Fibroblast of lung (primary cell): ENCODE results near the gene PRICKLE4. TPM values are rescaled to one million over a fixed set of nuclear protein-coding genes. Genes with fewer than 3 reads are reported as not detected.

Source experiments
- DNase-seq, 2 donors: peaks; one replicate each; pipeline versions ENCODE4 v3.0.0 to v3.0.0-alpha.2; 2010; ENCODE audit warnings: low read depth in 2 of 2
- H2AFZ ChIP-seq: 2 replicates; pipeline ENCODE4 v1.5.1; 2012; ENCODE audit warnings: low read length, control low read depth, inconsistent platforms
- H3K27ac ChIP-seq: 2 replicates; pipeline ENCODE4 v1.5.1; 2011; ENCODE audit warnings: low read length, control low read depth; ENCODE audit not compliant: insufficient read depth
- H3K27me3 ChIP-seq: 2 replicates; pipeline ENCODE4 v1.5.1; 2011; ENCODE audit warnings: mild to moderate bottlenecking, low read length; ENCODE audit not compliant: control insufficient read depth, insufficient read depth
- H3K36me3 ChIP-seq: 2 replicates; pipeline ENCODE4 v1.5.1; 2011; ENCODE audit warnings: low read length; ENCODE audit not compliant: control insufficient read depth, insufficient read depth
- H3K4me1 ChIP-seq: 2 replicates; pipeline ENCODE4 v1.5.1; 2011; ENCODE audit warnings: low read length; ENCODE audit not compliant: control insufficient read depth, insufficient read depth; ENCODE audit errors: extremely low read depth
- H3K4me2 ChIP-seq: 2 replicates; pipeline ENCODE4 v1.5.1; 2011; ENCODE audit warnings: low read length, control low read depth; ENCODE audit not compliant: insufficient read depth; ENCODE audit errors: extremely low read depth
- H3K4me3 ChIP-seq, 4 experiments: fragments of 200-600 bp in 1 of 4; sonication (generic) in 1 of 4; replicated peaks in 1 of 4; 2 replicates each; pipeline ENCODE4 v1.5.1; 2011 to 2016; ENCODE audit warnings: low read length in 4 of 4, low read depth in 3 of 4, mild to moderate bottlenecking in 3 of 4, control low read depth in 2 of 4, inconsistent platforms in 1 of 4, mixed read lengths in 1 of 4; ENCODE audit not compliant: insufficient read depth in 1 of 4; ENCODE audit errors: control extremely low read depth in 1 of 4
- H3K79me2 ChIP-seq: 2 replicates; pipeline ENCODE4 v1.5.1; 2012; ENCODE audit warnings: mild to moderate bottlenecking, low read length, inconsistent platforms; ENCODE audit not compliant: control insufficient read depth, insufficient read depth
- H3K9ac ChIP-seq: 2 replicates; pipeline ENCODE4 v1.5.1; 2011; ENCODE audit warnings: mild to moderate bottlenecking, low read length, control low read depth; ENCODE audit not compliant: insufficient read depth
- H3K9me3 ChIP-seq: 2 replicates; pipeline ENCODE4 v1.5.1; 2012; ENCODE audit warnings: low read depth, low read length; ENCODE audit not compliant: control insufficient read depth, insufficient read depth
- H4K20me1 ChIP-seq: 2 replicates; pipeline ENCODE4 v1.5.1; 2011; ENCODE audit warnings: low read length; ENCODE audit not compliant: control insufficient read depth, insufficient read depth; ENCODE audit errors: extremely low read depth
- EZH2 ChIP-seq: IDR thresholded peaks from 2 replicates; pipeline ENCODE4 v1.5.1; 2012; ENCODE audit warnings: low read length, control low read depth, mild to moderate bottlenecking; ENCODE audit errors: missing control alignments
- polyA plus RNA-seq, 2 donors: library from polyadenylated mRNA; depleted of rRNA in 1 of 2; stranded (reverse) in 1 of 2; unstranded in 1 of 2; fragments of >200 nt; gene quantifications; 2 replicates each; pipeline ENCODE4 v1.2.1, GENCODE V29; 2011 to 2012; ENCODE audit warnings: missing spikeins in 1 of 2
- total RNA-seq: library from RNA; depleted of rRNA; stranded (reverse); fragments of >200 nt; gene quantifications from 2 replicates; pipeline ENCODE4 v1.2.1, GENCODE V29; 2014
- TF ChIP-seq, protein P1 (sequence below), 2 donors: IDR thresholded peaks in 1 of 2; conservative IDR thresholded peaks in 1 of 2; 1 replicate in 1 of 2; 2 replicates in 1 of 2; pipeline ENCODE4 v1.5.1; 2011 to 2012; ENCODE audit warnings: low read length in 2 of 2, control low read depth in 1 of 2, inconsistent platforms in 1 of 2, low read depth in 1 of 2, mild to moderate bottlenecking in 1 of 2

The PRICKLE4 gene
- total and polyA plus RNA-seq, 2 donors (not counting 1 experiment from before 2014, with no cell fraction given): 0.08 TPM; not detected in 1

DNA sequence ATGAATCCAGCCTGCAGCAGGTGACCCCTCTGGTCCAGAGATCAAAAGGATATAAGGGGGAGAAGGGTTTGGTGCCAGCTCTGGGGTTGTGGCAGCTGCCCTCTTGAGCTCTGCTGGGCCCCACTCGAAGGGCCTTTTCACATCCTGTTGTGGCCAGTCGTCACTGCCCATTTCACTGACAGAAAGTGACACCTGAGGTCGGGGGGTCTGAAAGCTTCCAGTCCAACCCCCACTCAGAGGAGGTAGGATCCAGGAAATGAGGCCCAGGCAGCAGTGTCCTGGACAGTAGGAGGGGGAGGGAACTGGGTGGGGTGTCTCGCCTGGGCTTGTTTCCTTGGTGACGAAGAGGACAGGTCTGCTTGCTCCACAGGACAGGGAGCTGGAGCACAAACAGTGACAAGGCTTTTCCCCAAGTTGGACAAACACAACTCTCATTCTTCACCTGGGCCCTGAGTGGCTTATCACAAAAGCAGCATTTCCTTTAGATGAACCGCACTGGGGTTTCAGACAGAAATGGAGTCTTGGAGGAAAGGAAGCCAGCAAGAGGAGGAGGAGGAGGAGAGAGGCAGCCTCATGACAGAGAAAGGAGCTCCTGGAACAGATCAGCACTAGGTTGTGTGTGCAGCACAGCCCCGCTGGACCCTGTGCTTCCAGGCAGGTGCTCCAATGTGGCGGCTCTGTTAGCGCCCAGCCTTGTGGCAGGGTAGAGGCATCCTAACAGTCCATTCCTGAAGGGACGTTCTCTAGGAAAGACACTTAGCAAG is 11.9 kb upstream of the PRICKLE4 start:
- TF ChIP-seq EZH2: no peak
- TF ChIP-seq, protein P1, sequence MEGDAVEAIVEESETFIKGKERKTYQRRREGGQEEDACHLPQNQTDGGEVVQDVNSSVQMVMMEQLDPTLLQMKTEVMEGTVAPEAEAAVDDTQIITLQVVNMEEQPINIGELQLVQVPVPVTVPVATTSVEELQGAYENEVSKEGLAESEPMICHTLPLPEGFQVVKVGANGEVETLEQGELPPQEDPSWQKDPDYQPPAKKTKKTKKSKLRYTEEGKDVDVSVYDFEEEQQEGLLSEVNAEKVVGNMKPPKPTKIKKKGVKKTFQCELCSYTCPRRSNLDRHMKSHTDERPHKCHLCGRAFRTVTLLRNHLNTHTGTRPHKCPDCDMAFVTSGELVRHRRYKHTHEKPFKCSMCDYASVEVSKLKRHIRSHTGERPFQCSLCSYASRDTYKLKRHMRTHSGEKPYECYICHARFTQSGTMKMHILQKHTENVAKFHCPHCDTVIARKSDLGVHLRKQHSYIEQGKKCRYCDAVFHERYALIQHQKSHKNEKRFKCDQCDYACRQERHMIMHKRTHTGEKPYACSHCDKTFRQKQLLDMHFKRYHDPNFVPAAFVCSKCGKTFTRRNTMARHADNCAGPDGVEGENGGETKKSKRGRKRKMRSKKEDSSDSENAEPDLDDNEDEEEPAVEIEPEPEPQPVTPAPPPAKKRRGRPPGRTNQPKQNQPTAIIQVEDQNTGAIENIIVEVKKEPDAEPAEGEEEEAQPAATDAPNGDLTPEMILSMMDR (conservative IDR thresholded peaks at IDR 0.05 in 1 of 2, IDR thresholded peaks at IDR 0.05 in 1 of 2; ENCODE audit: low read depth in 1 of 2, low read length in 2 of 2): no peak
- no peak overlapping the region for H2AFZ ChIP-seq
- H3K4me2 ChIP-seq: no peak overlapping the region
- peaks cover 6% of the 10 kb centered on the region for H3K36me3 ChIP-seq
- H3K4me3 ChIP-seq: no peak overlapping the region
- no peaks in the 10 kb centered on the region for H3K27me3 ChIP-seq
- no peaks in the 10 kb centered on the region for H3K9me3 ChIP-seq
- no peaks in the 10 kb centered on the region for H3K79me2 ChIP-seq
- H3K9ac ChIP-seq: peak overlapping the region; percentile 2
- no peaks in the 10 kb centered on the region for H4K20me1 ChIP-seq
- peaks cover 5% of the 10 kb centered on the region for H3K4me1 ChIP-seq
- H3K27ac ChIP-seq: no peak overlapping the region
- DNase-seq: no peak

DNA sequence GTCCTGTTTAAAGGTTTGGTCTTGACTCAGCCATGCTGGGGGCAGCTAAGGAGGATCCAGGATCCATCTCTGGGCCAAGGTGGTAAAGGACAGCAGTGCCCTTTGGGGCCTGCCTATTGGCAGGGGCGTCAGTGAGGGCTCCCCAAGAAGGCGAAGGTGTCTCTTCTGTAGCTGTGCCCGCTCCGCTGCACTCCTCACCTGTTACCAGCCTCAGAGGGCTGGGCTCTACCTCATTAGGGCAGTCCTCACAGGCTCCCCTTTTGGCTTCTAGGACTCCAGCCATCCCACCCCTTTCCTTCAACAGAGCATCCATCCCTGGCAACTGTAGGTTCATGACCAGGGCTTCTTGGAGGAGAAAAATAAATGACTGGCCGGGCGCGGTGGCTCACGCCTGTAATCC is 11.2 kb upstream of the PRICKLE4 start:
- Histone ChIP-seq H3K79me2 (no peaks in the 10 kb centered on the region), H3K4me3 (no peak overlapping the region), H3K4me1 (peaks cover 5% of the 10 kb centered on the region), H2AFZ (no peak overlapping the region), H3K27me3 (no peaks in the 10 kb centered on the region), H3K9me3 (no peaks in the 10 kb centered on the region), H3K9ac (no peak overlapping the region), H3K36me3 (peaks cover 9% of the 10 kb centered on the region), H3K27ac (no peak overlapping the region), H3K4me2 (no peak overlapping the region), H4K20me1 (no peaks in the 10 kb centered on the region)
- DNase-seq: no peak
- TF ChIP-seq, protein P1 (conservative IDR thresholded peaks at IDR 0.05 in 1 of 2, IDR thresholded peaks at IDR 0.05 in 1 of 2; ENCODE audit: low read depth in 1 of 2, low read length in 2 of 2): no peak
- no peak for TF ChIP-seq EZH2

DNA sequence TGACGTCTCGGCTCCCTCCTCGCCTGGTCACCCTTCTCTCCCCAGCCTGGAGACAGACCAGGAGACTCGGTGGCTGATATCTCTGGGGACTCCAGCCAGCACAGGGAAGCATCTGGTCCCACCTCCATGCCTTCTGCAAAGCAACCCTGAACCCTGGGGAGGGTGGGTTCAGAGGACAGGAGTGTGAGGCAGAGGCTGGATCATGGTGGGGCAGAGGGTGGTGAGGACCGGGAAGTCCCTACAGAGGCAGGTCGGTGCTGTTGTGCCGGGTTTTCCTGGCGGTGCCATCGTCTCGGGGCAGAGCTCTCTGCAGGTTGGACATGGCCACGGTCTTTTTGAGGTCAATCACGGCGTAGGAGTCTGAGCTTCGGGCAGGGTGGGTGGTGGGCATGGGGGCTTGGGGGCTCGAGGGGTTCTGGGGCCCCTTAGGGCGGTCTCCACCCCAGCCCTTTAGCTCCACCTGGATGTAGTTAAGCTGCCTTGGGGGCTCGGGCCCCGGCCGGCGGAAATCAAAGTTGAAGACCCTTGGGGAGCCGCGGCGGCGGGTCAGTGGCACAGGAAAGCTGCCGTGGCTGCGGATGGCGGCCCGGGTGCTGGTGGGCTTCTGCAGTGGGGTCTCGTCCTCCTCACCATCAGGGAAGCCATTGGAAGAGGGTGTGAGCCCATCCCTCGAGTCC is 10.1 kb upstream of the PRICKLE4 start:
- DNase-seq: no peak
- H4K20me1 ChIP-seq: no peaks in the 10 kb centered on the region
- no peaks in the 10 kb centered on the region for H3K9me3 ChIP-seq
- H3K36me3 ChIP-seq: peaks cover 14% of the 10 kb centered on the region
- H3K27me3 ChIP-seq: no peaks in the 10 kb centered on the region
- no peak overlapping the region for H3K9ac ChIP-seq
- H3K79me2 ChIP-seq: no peaks in the 10 kb centered on the region
- TF ChIP-seq, protein P1 (conservative IDR thresholded peaks at IDR 0.05 in 1 of 2, IDR thresholded peaks at IDR 0.05 in 1 of 2; ENCODE audit: low read depth in 1 of 2, low read length in 2 of 2): no peak
- no peak for TF ChIP-seq EZH2
- H3K27ac ChIP-seq: no peak overlapping the region
- no peak overlapping the region for H3K4me2 ChIP-seq
- H3K4me1 ChIP-seq: peaks cover 5% of the 10 kb centered on the region
- H3K4me3 ChIP-seq: no peak overlapping the region
- no peak overlapping the region for H2AFZ ChIP-seq
